HEK293 (cell line): ENCODE results near the gene TANC1.

Source experiments
- CTCF ChIA-PET: fragments of 350-600 bp; formaldehyde crosslinking; extraction: SDS; loops from one replicate; lab custom pipeline; 2021; ENCODE audit warnings: antibody characterized with exemption; lab: Yijun Ruan, JAX
- POLR2A ChIA-PET: fragments of 300-600 bp; formaldehyde crosslinking; extraction: SDS; loops from one replicate; lab custom pipeline; 2020; ENCODE audit warnings: antibody characterized with exemption, inconsistent platforms; lab: Yijun Ruan, JAX
- H3K27ac ChIP-seq: fragments of 200-500 bp; sonication (Bioruptor generic); 2 replicates; pipeline ENCODE4 v1.5.1; 2014; ENCODE audit warnings: low read depth, low read length, control low read depth, inconsistent platforms; ENCODE audit errors: extremely low read depth
- H3K36me3 ChIP-seq, 2 experiments: fragments of 200-500 bp in 1 of 2; sonication (Bioruptor generic) in 1 of 2; 1 replicate in 1 of 2; 2 replicates in 1 of 2; pipeline ENCODE4 v1.5.1; 2014 to 2017; ENCODE audit warnings: inconsistent platforms in 2 of 2, low read length in 2 of 2; ENCODE audit not compliant: control insufficient read depth in 2 of 2, insufficient read depth in 1 of 2
- H3K4me1 ChIP-seq: fragments of 200-500 bp; sonication (Bioruptor generic); 2 replicates; pipeline ENCODE4 v1.5.1; 2014; ENCODE audit warnings: mild to moderate bottlenecking, low read length, inconsistent platforms; ENCODE audit not compliant: control insufficient read depth, insufficient read depth
- H3K4me3 ChIP-seq: 2 replicates; pipeline ENCODE4 v1.5.1; 2011; ENCODE audit warnings: low read depth, mild to moderate bottlenecking, control low read depth, low read length, moderate library complexity
- H3K9me3 ChIP-seq: fragments of 200-500 bp; sonication (Bioruptor generic); 2 replicates; pipeline ENCODE4 v1.5.1; 2014; ENCODE audit warnings: low read depth, low read length, inconsistent platforms; ENCODE audit not compliant: control insufficient read depth, insufficient read depth
- FEZF1 ChIP-seq: fragments of 450-650 bp; formaldehyde crosslinking; IDR thresholded peaks from 2 replicates; pipeline ENCODE4 v1.5.1; 2016; ENCODE audit warnings: missing biosample characterization, missing genetic modification characterization
- SCRT1 ChIP-seq: fragments of 450-650 bp; formaldehyde crosslinking; IDR thresholded peaks from 2 replicates; pipeline ENCODE4 v1.5.1; 2016; ENCODE audit warnings: missing biosample characterization, missing genetic modification characterization, borderline replicate concordance
- ZNF155 ChIP-seq: fragments of 450-650 bp; formaldehyde crosslinking; IDR thresholded peaks from 2 replicates; pipeline ENCODE4 v1.5.1; 2016; ENCODE audit warnings: missing biosample characterization, missing genetic modification characterization
- ZNF266 ChIP-seq: fragments of 450-650 bp; formaldehyde crosslinking; IDR thresholded peaks from 2 replicates; pipeline ENCODE4 v1.5.1; 2016; ENCODE audit warnings: missing biosample characterization, missing genetic modification characterization, low read depth
- ZNF423 ChIP-seq: fragments of 450-650 bp; formaldehyde crosslinking; IDR thresholded peaks from 2 replicates; pipeline ENCODE4 v1.5.1; 2016; ENCODE audit warnings: missing biosample characterization, missing genetic modification characterization
- ZNF514 ChIP-seq: fragments of 450-650 bp; formaldehyde crosslinking; IDR thresholded peaks from 2 replicates; pipeline ENCODE4 v1.5.1; 2016; ENCODE audit warnings: missing biosample characterization, missing genetic modification characterization
- ZNF529 ChIP-seq: fragments of 450-650 bp; formaldehyde crosslinking; IDR thresholded peaks from 2 replicates; pipeline ENCODE4 v1.5.1; 2017; ENCODE audit warnings: missing genetic modification characterization, missing biosample characterization; ENCODE audit not compliant: insufficient replicate concordance
- ZNF560 ChIP-seq: fragments of 450-650 bp; formaldehyde crosslinking; IDR thresholded peaks from 2 replicates; pipeline ENCODE4 v1.5.1; 2017; ENCODE audit warnings: missing biosample characterization, missing genetic modification characterization, borderline replicate concordance
- ZNF629 ChIP-seq: fragments of 450-650 bp; formaldehyde crosslinking; IDR thresholded peaks from 2 replicates; pipeline ENCODE4 v1.5.1; 2017; ENCODE audit warnings: missing biosample characterization, missing genetic modification characterization
- ZNF654 ChIP-seq: fragments of 450-650 bp; formaldehyde crosslinking; IDR thresholded peaks from 2 replicates; pipeline ENCODE4 v1.5.1; 2016; ENCODE audit warnings: low read depth, missing biosample characterization, missing genetic modification characterization
- ZNF830 ChIP-seq: fragments of 450-650 bp; IDR thresholded peaks from 2 replicates; pipeline ENCODE4 v1.5.0; 2018; ENCODE audit warnings: missing biosample characterization, missing genetic modification characterization, low read depth, mild to moderate bottlenecking, moderate library complexity
- TF ChIP-seq, protein P1 (sequence below): fragments of 450-650 bp; formaldehyde crosslinking; IDR thresholded peaks from 2 replicates; pipeline ENCODE4 v1.5.1; 2016; ENCODE audit warnings: missing biosample characterization, missing genetic modification characterization
- TF ChIP-seq, protein P2 (sequence below): fragments of 450-650 bp; formaldehyde crosslinking; IDR thresholded peaks from 2 replicates; pipeline ENCODE4 v1.5.1; 2016; ENCODE audit warnings: missing biosample characterization, missing genetic modification characterization
- TF ChIP-seq, protein P3 (sequence below): fragments of 450-650 bp; formaldehyde crosslinking; IDR thresholded peaks from 2 replicates; pipeline ENCODE4 v1.5.1; 2016; ENCODE audit warnings: missing biosample characterization, missing genetic modification characterization
- TF ChIP-seq, protein P4 (sequence below): fragments of 450-650 bp; formaldehyde crosslinking; IDR thresholded peaks from 2 replicates; pipeline ENCODE4 v1.5.1; 2016; ENCODE audit warnings: missing biosample characterization, missing genetic modification characterization
- TF ChIP-seq, protein P5 (sequence below): fragments of 450-650 bp; formaldehyde crosslinking; conservative IDR thresholded peaks from 2 replicates; pipeline ENCODE4 v1.5.1; 2016; ENCODE audit warnings: low read depth, missing biosample characterization, missing genetic modification characterization

TANC1 gene

DNA sequence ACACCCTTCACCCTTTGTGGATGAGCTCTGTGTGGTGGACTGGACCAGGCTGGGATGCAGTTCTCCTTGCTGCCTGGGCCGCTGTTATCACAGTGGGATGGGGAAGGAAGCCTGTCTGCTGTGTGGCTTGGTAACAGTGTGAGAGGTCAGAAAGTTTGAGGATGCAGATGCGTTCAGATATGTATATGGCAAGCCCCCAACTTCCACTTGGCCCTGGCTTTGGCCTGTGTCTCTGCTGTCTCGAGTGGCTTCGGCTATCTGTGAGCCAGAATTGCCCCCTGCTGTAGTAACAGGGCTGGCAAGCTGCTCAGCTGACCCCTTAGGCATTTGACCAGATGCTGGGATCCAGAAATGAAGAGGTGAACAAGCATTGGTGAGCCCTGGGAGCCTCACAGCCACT lies 211.3 kb downstream of the TANC1 start (continued):
- TF ChIP-seq ZNF266: no peak
- TF ChIP-seq, protein P1, sequence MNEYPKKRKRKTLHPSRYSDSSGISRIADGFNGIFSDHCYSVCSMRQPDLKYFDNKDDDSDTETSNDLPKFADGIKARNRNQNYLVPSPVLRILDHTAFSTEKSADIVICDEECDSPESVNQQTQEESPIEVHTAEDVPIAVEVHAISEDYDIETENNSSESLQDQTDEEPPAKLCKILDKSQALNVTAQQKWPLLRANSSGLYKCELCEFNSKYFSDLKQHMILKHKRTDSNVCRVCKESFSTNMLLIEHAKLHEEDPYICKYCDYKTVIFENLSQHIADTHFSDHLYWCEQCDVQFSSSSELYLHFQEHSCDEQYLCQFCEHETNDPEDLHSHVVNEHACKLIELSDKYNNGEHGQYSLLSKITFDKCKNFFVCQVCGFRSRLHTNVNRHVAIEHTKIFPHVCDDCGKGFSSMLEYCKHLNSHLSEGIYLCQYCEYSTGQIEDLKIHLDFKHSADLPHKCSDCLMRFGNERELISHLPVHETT (tag by site-specific recombination): no peak
- TF ChIP-seq ZNF529 (tag by site-specific recombination): no peak
- TF ChIP-seq, protein P2, sequence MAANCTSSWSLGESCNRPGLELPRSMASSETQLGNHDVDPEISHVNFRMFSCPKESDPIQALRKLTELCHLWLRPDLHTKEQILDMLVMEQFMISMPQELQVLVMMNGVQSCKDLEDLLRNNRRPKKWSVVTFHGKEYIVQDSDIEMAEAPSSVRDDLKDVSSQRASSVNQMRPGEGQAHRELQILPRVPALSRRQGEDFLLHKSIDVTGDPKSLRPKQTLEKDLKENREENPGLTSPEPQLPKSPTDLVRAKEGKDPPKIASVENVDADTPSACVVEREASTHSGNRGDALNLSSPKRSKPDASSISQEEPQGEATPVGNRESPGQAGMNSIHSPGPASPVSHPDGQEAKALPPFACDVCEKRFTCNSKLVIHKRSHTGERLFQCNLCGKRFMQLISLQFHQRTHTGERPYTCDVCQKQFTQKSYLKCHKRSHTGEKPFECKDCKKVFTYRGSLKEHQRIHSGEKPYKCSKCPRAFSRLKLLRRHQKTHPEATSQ: no peak
- no peak for TF ChIP-seq ZNF560 (tag by site-specific recombination)

DNA sequence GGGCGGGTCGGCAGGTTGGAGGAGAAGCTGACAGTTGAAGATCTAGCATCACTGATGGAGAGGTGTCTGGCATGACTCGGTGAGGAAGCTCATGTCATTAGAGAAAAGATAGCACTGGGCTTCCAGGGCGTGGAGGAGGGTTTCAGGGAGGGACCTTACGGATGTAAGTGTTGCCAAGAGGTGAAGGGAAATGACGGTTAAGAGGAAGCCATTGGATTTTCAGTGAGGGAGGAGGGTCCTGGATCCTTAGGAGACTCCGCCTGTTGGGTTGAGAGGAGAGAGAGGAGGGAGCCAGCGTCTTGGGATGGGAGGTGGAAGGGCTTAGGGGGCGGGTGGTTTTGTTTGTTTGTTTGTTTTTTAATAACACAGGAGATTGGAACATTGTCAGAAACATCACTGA lies 214.9 kb downstream of the TANC1 start:
- Histone ChIP-seq H3K4me3 (no peak overlapping the region), H3K36me3 (peaks cover 0 to 65% of the 10 kb centered on the region in 2 experiments; a peak in 2 of 3 replicates), H3K4me1 (no peaks in the 10 kb centered on the region), H3K9me3 (no peaks in the 10 kb centered on the region), H3K27ac (no peak overlapping the region)
- POLR2A ChIA-PET: no interaction called here
- TF ChIP-seq FEZF1 (no peak), ZNF830 (no peak), ZNF514 (tag by site-specific recombination) (no peak), ZNF629 (tag by site-specific recombination) (no peak)
- CTCF ChIA-PET: interaction anchor here (0.6 to 1.0 kb wide), 2 partner anchors 65 to 803 kb away, joined by 3 to 4 read pairs; no protein-coding TSS in a partner anchor

DNA sequence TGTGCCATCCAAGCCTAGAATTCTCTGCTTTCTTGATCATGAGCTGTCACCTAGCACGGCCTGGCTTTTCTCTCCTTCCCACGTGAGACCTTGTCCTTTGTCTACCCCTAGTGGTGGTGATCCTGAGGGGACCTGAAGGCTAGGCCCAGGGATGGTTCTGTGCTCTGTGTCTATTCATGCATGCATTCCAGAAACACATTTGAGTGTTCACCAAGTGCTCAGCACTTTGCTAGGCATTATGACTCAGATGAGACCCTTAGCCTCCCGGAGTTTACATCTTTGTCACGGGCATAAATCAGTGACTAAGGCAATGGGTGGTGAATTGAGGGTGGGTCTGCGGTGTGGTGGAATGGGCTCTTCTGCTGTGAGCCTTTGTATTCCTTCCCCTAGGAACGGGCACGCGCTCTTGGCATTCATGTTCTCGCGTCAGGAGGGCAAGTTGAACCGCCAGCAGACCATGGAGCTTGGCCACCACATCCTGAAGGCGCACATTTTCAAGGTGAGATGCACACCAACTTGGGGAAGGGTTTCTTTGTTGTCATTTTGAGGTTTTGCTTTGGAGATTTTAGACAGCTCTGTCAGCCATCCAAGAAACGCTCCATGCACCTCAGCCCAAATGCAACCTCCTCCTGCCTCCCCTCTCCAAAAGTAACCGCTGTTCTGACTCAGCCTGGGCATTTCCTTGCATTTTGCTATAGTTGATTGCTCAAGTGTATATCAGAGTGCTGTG lies 217.1 kb downstream of the TANC1 start:
- ChIA-PET POLR2A (no interaction called here), CTCF (interaction anchor here (0.7 kb wide), 2 partner anchors 14 to 101 kb away, joined by 3 to 5 read pairs; partner anchors contain the start of gene WDSUB1)
- H3K4me1 ChIP-seq: no peaks in the 10 kb centered on the region
- H3K27ac ChIP-seq: no peak overlapping the region
- no peaks in the 10 kb centered on the region for H3K9me3 ChIP-seq
- H3K36me3 ChIP-seq: peaks cover 0 to 64% of the 10 kb centered on the region in 2 experiments; a peak in 2 of 3 replicates
- TF ChIP-seq ZNF654 (tag by site-specific recombination): peak; percentile 21; the same call in 1 of the 2 replicates
- TF ChIP-seq, protein P3, sequence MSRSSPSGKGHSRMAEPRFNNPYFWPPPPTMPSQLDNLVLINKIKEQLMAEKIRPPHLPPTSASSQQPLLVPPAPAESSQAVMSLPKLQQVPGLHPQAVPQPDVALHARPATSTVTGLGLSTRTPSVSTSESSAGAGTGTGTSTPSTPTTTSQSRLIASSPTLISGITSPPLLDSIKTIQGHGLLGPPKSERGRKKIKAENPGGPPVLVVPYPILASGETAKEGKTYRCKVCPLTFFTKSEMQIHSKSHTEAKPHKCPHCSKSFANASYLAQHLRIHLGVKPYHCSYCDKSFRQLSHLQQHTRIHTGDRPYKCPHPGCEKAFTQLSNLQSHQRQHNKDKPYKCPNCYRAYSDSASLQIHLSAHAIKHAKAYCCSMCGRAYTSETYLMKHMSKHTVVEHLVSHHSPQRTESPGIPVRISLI (tag by site-specific recombination): no peak
- TF ChIP-seq, protein P4, sequence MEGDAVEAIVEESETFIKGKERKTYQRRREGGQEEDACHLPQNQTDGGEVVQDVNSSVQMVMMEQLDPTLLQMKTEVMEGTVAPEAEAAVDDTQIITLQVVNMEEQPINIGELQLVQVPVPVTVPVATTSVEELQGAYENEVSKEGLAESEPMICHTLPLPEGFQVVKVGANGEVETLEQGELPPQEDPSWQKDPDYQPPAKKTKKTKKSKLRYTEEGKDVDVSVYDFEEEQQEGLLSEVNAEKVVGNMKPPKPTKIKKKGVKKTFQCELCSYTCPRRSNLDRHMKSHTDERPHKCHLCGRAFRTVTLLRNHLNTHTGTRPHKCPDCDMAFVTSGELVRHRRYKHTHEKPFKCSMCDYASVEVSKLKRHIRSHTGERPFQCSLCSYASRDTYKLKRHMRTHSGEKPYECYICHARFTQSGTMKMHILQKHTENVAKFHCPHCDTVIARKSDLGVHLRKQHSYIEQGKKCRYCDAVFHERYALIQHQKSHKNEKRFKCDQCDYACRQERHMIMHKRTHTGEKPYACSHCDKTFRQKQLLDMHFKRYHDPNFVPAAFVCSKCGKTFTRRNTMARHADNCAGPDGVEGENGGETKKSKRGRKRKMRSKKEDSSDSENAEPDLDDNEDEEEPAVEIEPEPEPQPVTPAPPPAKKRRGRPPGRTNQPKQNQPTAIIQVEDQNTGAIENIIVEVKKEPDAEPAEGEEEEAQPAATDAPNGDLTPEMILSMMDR (tag by site-specific recombination): peak; percentile 34; the same call in 1 of the 2 replicates
- H3K4me3 ChIP-seq: no peak overlapping the region

DNA sequence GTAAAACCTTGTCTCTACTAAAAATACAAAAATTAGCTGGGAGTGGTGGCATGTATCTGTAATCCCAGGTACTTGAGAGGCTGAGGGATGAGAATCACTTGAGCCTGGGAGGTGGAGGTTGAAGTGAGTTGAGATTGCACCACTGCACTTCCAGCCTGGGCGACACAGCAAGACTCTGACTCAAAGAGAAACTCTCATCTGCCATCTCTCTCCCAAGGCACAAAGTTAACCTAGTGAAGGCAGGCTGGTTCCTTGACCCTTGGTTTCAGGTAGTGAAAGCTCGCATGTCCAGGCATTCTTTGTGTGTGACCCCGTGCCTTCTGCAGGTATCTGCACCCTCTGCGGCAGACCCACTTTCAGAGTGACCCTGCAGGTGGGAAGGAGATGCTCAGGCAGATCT lies 218.0 kb downstream of the TANC1 start:
- peaks cover 0 to 61% of the 10 kb centered on the region in 2 experiments; a peak in 2 of 3 replicates for H3K36me3 ChIP-seq
- H3K4me3 ChIP-seq: no peak overlapping the region
- CTCF ChIA-PET: interaction anchor here (0.7 kb wide), 2 partner anchors 15 to 100 kb away, joined by 3 to 5 read pairs; partner anchors contain the start of gene WDSUB1
- H3K4me1 ChIP-seq: no peaks in the 10 kb centered on the region
- no peaks in the 10 kb centered on the region for H3K9me3 ChIP-seq
- no peak overlapping the region for H3K27ac ChIP-seq
- POLR2A ChIA-PET: no interaction called here
- TF ChIP-seq, protein P5, sequence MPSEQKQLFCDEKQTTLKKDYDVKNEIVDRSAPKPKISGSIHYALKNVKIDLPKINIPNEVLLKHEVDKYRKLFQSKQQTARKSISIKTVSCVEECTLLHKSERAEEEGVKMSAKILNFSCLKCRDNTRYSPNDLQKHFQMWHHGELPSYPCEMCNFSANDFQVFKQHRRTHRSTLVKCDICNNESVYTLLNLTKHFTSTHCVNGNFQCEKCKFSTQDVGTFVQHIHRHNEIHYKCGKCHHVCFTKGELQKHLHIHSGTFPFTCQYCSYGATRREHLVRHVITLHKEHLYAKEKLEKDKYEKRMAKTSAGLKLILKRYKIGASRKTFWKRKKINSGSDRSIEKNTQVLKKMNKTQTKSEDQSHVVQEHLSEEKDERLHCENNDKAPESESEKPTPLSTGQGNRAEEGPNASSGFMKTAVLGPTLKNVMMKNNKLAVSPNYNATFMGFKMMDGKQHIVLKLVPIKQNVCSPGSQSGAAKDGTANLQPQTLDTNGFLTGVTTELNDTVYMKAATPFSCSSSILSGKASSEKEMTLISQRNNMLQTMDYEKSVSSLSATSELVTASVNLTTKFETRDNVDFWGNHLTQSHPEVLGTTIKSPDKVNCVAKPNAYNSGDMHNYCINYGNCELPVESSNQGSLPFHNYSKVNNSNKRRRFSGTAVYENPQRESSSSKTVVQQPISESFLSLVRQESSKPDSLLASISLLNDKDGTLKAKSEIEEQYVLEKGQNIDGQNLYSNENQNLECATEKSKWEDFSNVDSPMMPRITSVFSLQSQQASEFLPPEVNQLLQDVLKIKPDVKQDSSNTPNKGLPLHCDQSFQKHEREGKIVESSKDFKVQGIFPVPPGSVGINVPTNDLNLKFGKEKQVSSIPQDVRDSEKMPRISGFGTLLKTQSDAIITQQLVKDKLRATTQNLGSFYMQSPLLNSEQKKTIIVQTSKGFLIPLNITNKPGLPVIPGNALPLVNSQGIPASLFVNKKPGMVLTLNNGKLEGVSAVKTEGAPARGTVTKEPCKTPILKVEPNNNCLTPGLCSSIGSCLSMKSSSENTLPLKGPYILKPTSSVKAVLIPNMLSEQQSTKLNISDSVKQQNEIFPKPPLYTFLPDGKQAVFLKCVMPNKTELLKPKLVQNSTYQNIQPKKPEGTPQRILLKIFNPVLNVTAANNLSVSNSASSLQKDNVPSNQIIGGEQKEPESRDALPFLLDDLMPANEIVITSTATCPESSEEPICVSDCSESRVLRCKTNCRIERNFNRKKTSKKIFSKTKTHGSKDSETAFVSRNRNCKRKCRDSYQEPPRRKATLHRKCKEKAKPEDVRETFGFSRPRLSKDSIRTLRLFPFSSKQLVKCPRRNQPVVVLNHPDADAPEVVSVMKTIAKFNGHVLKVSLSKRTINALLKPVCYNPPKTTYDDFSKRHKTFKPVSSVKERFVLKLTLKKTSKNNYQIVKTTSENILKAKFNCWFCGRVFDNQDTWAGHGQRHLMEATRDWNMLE (tag by site-specific recombination): no peak
- no peak for TF ChIP-seq ZNF155 (tag by site-specific recombination)
- no peak for TF ChIP-seq ZNF423
- TF ChIP-seq SCRT1: no peak
